Jurkat, Clone E6-1 (cell line): ENCODE measurements around the gene GPM6B.

Source experiments
- DNase-seq: peaks from one replicate; pipeline ENCODE4 v3.0.0-alpha.2; 2011; ENCODE audit warnings: low read depth, low spot score
- H3K4me3 ChIP-seq: 2 replicates; pipeline ENCODE4 v1.5.1; 2011; ENCODE audit warnings: mild to moderate bottlenecking, low read length, control low read depth, moderate library complexity

The GPM6B gene

DNA sequence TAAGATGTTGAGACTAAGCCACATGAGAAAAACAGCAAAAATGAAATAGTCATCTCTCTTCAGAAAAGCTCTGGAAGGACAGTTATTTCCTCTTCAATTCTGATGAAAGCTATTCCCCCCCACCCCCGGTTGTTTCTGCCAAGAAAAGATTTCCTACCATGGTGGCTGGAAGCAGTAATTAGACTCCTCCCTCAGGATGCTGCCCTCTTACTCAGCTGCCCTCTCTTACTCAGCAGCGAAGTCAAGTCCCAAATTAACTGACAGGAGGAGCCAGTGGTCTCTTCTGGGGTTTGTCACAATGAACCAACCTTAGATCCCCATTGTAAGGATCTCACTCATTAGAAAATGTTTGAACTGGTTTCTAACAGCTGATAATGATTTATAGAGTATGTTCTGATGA lies 38.0 kb downstream of the GPM6B start:
- H3K4me3 ChIP-seq = no peak overlapping the region
- DNase-seq = no peak

DNA sequence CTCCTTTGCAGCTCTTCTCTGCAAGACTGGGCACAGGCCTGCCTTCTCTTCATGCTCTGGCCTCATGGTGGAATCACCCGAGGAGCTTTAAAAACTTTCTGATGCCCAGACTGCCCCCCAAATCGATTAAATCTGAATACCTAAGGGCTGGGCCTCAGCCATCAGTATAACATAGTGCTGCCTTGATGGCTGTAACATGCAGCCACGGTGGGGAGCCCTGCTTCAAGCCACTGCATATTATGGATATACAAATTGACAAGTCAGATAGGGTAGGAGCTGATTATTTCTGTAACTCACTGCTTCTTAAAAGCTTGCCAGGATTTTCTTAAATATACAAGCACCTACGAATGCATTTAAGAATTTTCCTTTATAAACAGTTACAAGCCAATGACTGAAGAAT lies 40.5 kb downstream of the GPM6B start:
- no peak for DNase-seq
- no peak overlapping the region for H3K4me3 ChIP-seq

DNA sequence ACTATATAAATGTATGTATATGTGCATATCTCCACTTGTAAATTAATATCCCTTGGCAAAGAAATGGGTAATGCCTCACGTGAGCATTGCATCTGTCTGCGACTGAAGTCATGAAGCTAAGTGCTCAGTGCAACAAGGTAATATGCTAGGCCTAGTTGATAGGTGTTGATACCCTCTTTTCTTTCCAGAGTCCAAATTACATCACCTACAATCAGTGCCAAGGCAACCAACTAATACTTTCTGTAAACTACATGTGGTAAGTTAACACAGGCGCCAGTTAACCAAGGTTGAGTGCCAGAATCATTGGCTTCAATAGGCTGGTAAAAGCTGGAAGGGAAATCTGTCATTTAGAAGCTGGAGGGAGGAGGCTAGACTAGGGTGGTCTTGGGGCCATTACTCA lies 41.1 kb downstream of the GPM6B start:
- no peak for DNase-seq
- no peak overlapping the region for H3K4me3 ChIP-seq

DNA sequence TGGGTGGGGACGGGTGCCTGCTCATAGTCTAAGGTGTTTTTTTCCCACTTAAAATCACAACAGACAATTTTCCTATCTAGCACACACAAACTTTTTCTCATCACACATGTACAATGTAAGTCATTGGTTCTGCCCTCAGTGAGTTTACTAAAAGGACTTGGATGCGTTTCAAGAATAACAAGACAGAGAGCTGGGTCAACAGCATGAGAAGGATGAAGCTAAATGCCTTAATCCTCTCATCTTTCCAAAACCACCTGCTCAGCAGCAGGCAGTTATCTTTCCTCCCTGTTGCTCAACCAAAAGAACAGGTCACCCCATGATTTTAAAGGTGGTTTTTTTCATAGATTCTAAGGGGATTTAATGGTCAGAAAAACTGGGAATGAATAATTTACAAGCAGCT lies 42.2 kb downstream of the GPM6B start:
- no peak overlapping the region for H3K4me3 ChIP-seq
- no peak for DNase-seq

DNA sequence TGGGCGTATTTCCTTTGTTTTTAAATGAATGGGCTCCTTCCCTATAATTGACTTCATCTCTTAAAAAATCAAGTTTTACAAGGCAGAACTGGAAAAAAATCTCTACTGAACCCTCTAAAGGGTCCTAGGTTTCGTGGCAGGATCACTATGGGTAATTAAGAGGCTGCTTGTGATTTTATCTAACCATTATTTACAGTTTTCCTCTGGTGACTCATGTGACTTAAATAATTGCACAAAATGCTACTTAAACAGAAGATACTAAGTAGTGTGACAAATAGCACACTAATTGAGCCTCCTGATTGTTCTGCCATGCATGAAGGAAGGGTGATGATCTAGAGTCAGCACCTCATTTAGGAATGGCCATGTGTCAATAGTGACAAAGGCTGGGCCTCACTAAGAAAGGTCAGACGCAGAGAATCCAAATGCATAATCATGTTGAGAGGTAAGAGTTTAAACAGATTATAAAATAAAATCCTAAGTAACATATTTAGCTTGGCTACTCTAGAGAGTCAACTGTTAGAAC lies 46.8 kb downstream of the GPM6B start:
- H3K4me3 ChIP-seq = no peak overlapping the region
- no peak for DNase-seq

DNA sequence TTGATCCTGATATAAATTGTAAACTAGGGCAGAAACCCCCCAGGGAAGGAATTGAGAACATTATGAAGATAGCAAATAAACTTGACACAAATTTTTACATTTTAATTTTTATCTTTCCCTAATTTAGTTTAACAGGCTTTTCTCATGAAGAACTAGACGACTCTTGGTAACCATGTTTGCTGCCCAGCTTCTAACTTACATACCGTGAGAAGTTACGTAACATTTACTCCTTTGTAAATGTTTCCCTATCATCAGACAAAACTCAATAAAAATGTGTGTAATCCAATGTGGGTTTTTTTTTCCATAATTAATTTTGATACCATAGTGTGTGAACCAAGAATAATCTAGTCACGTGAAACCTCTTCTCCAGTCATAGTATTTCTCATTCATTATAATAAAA lies 48.0 kb downstream of the GPM6B start:
- no peak overlapping the region for H3K4me3 ChIP-seq
- DNase-seq = no peak

DNA sequence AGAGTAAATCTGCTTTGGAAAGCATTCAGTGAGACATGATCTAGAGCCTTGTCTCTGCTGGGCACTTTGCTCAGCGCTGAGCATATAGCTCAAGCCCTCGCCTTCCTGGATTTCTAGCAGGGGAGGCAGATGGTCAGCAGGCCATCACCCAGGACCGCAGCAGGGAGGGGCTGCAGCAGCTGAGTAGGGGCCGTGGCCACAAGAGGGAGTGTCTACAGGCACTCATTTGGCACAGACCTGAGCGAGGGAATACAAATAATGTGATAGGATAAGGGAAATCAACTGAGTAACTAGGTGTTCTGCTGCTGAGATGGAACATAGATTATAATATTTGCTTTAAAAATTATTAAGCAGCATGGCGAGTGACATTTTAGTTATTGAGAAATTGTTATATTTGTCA lies 52.1 kb downstream of the GPM6B start:
- DNase-seq = no peak
- H3K4me3 ChIP-seq = no peak overlapping the region

DNA sequence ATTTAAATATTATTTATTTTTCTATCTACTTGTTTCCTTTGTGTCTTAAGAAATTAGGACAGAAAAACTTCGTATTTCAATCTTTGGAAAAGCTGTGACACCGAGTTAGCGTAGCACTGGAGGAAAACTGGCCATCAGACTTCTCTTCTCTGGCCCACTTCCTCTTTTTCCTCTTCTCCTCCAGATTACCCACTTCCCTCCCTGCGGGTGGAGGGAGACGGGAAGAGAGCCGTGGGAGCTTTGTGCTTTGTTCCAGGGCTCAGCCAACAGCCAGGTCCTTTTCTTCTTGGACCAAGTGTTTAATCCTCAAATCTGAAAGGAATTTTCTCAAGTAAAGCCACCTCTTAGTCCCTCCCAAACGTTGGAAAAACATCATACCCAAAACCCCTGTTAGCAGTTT lies 52.6 kb downstream of the GPM6B start:
- DNase-seq = no peak
- H3K4me3 ChIP-seq = no peak overlapping the region

DNA sequence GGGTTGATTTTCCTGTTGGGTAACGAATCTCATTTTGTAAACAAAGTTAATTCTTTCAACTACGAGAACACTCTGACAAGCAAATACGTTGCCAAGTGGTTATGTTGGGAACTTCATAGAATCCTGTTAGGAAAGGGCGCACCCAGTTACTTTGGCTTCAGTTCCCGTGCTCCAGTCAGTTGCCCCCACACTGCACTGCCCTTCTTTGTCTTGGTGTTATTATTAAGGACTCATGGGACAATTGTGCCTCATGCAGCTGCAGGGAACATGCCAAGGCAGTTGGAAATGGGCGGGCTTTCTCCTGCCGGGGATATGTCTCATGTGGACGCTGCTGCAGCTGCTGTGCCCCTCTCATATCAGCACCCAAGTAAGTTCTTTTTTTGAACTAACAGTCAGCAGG lies 53.4 kb downstream of the GPM6B start:
- no peak for DNase-seq
- no peak overlapping the region for H3K4me3 ChIP-seq

DNA sequence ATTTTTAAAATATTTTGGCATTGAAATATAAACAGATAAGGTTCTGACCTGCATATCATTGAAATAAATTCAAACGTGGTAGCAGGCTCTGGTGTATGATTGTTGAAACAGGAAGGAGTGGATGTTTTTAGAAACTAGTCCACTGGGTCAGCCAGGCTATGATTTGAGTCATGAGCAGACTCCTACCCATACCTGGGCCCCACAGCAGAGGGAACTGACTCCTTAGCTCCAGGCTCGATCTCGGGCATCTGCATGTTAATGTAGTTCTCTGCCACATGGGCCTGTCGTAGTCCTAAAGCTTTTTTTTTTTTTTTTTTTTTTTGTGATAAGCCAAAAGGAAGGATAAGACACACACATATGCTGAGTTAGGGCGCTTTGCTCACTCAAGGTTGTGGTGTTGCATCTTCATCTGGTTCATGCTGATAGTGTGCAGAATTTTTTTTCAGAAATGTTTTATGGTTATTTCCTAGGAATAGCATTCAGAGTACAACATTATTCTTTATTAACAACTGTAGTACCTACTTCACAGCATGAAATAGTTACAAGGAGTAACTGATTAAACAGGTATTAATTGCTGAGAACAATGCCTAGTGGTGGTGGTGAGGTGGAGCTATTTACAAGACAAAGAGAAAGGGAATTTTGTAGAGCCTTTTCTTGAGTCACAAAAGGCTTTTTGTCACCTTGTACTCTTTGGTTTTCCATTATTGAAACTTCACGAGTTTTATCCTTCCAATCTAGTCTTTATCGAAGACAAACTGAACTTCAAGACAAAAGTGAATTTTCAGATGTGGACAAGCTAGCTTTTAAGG lies 55.1 kb downstream of the GPM6B start:
- DNase-seq = no peak
- H3K4me3 ChIP-seq = no peak overlapping the region

DNA sequence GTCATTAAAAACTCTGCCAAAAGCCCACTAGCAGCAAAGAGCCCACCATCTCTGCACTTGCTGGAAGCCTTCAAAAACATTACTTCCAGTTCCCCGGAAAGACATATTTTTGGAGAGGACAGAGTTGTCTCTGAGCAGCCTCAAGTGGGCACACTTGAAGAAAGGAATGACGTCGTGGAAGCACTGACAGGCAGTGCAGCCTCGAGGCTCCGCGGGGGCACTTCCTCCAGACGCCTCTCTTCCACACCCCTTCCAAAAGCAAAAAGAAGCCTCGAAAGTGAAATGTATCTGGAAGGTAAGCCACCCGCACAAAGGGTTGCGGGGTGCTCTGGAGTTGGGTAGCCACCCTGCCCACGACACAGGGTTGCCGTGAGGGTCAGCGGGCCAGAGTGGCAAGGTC lies 56.5 kb downstream of the GPM6B start:
- DNase-seq = no peak
- H3K4me3 ChIP-seq = no peak overlapping the region

DNA sequence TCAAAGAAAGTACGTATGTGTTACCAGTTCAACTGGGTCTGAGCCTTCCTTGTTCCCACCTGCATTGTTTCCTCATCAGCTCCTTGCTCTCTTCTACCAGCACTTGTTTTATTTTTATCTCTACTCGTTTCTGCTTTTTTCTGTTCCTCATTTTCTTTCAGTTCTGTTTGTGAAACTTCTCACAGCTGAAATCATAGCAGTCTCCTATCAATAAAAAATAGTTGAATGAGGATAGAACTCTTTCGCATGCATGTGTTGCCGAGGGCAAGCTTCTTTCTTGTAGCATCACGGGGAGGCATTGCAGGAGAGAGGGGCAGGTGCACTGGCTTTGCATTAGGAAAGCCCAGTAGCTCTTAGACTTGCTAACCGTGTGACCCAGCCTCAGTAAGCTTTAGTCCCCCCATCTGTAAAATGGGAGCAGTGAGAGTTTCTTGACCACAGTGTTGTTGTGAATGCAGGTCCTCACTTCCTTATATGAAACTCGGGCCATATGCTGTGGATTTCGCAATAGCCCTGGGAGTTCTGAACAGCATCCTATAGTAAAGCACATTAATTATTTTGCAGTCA lies 57.7 kb downstream of the GPM6B start:
- DNase-seq = no peak
- no peak overlapping the region for H3K4me3 ChIP-seq

DNA sequence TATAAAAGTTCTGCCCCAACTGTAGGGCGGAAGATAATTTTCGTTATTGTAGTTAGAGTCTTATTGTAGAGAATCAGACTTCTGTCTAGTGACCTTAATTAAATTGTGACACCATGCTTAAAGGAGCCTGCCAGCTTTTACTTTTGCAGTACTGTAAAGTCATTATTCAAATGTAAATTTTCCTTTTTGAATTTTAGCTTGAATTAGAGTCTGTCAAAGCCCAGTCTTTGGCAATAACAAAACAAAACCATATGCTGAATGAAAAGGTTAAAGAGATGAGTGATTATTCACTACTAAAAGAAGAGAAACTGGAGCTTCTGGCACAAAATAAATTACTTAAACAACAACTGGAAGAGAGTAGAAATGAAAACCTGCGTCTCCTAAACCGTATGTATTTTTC lies 60.5 kb downstream of the GPM6B start:
- H3K4me3 ChIP-seq = no peak overlapping the region
- no peak for DNase-seq

DNA sequence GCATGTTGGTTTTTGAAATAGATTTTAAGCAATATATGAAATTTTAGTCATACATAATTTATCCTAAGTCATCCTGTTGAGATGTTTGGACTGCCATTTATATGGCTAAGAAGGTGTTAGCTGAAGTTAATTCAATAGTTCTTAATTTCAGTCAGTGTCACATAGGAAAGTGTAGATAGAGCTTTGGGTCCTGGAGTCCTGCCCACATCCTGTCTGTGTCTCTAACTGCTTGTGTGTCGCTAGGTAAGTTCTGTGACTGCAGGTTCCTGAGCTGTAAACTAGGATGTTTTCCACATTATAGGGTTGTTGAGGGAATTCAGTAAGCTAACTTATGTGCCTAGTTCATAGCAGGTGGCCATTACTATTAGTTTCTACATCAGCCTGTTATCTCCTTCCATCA lies 61.6 kb downstream of the GPM6B start:
- peak; percentile 47 for DNase-seq

DNA sequence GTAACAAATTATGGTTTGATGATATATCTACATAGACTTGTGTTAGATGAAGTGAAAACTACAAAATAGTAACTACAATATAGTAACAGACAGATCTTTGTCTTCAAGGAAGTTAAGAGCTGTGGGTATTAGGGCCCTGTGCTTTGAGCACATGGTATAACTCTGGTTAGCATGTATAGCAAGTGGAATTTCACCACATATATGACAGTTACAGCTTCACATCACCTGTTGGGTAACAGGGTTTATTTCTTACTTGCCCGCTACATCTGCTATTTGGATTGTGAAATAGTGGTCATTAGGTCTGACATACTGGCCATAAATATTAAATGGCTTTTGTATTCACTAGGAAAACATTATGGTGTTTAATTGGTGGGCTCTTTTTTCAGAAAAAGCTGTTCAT lies 62.1 kb downstream of the GPM6B start:
- H3K4me3 ChIP-seq = no peak overlapping the region
- no peak for DNase-seq

More for the DNA sequence above, 61.6 kb downstream of the GPM6B start:
- H3K4me3 ChIP-seq = no peak overlapping the region

DNA sequence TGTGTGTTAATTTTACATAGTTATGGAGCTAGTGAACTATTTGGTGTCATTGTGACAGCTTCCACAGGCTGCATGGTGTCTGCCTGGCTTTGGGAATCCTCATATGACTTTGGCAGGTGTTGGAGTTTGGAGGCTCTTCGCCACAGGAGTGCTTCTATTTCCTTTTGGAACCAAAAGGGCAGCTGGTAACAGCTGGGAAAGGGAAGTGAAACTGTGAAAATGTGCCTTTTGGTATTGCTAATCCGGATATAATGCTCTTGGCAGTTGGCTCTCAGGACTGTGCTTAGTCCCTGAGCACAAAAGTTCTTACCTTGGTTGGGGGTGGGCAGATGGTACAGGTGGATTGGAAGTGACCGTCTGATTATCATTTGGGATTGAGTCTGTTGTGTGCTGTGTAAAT lies 64.2 kb downstream of the GPM6B start:
- no peak overlapping the region for H3K4me3 ChIP-seq
- DNase-seq = no peak

DNA sequence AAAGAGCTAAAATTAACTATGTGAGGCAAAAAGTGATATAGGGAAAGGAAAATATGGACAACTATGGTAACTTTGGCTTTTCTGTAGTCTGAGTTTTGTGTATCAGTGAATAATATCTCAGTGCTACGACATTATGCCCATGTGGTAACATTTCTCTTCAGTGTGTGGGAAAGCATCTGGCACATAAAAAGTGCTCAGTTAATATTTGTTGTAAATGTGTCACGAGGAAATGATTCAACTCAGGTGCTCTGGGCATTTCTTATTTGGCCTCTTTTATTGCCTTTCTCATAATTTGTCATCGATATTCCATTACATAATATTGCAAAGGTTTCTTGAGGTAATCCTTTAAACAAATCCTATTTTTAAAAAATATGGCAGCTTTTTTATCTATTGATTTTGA lies 64.8 kb downstream of the GPM6B start:
- no peak for DNase-seq
- H3K4me3 ChIP-seq = no peak overlapping the region

DNA sequence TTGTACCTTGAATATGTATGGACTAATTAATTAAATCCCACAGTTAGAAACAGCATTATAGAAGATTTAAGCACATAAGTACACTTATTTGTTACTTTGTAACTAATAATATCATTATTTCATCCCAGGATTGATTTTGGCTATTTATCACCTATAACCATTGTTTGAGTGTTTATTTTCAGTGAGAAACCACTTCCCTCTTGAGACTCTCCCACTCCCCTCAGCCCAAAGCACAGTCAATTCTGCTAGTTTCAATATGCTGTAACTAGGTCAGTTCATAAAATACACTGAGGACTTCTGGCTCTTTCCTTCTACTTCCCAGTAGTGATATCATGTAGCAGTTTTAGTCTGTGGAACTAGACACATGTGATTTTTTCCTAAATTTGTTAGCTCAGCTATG lies 66.1 kb downstream of the GPM6B start:
- no peak overlapping the region for H3K4me3 ChIP-seq
- no peak for DNase-seq

DNA sequence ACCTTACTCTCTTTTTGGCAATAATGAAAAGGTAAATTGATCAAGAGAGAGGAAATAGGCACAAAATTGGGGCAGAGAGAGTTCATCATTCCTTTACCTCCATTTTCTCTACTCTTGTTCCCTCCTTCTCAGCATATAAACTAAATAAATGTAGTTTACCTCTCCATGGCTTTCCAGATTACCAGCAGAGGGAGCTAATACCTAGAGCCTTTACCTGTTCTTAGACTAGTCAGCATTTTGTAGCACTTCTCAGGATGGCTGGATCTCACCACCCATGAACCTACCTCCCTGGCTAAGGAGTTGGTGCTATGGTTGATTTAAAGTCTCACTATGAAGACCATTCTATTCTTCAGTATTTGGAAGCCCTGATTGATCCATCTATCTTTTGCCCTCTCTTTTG lies 66.7 kb downstream of the GPM6B start:
- H3K4me3 ChIP-seq = no peak overlapping the region
- peak; percentile 21 for DNase-seq

DNA sequence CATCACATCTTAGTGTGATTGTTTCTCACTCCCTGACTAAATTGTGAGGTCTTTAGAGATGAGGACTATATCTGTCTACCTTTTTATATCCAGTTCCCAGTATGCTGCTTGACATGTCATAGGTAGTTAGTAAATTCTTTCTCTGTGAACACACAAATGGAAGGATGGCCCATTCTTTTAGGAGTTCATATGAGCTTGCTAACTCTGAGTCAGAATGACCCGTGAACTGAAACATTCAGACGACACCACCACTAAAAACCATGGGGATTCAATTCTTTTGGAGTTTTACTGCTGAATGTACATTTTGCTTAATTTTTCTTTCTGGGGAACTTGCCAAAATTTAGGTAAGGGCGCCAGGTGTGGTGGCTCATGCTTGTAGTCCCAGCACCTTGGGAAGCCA lies 68.4 kb downstream of the GPM6B start:
- no peak overlapping the region for H3K4me3 ChIP-seq
- no peak for DNase-seq

DNA sequence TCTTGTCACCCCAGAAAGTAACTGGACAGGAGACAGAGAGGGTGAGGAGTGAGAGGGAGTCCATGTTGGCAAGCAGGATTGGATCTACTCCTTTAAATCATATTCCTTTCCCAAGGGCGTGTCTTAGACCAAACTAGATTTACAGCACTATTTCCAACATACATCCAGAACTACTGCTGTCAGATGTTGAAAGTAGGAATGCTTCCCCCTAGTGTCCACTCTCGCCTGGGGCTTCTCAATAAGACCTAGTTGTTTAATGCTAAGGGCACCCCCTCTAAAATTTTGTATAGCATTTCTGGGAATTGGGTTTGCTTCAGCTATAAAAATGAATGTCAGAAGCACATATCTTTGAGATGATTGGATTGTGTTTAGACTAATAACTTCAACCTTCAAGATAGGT lies 69.1 kb downstream of the GPM6B start:
- no peak overlapping the region for H3K4me3 ChIP-seq
- DNase-seq = no peak
